SK-N-MC (cell line): ENCODE data around the gene ABCA12.

Source experiments
- EZH2 ChIP-seq: fragments of 200-600 bp; sonication (generic); IDR thresholded peaks from one replicate; pipeline ENCODE4 v1.6.1; 2017; ENCODE audit warnings: antibody characterized with exemption
- FOXP2 ChIP-seq: optimal IDR thresholded peaks from 2 replicates; pipeline ENCODE3; 2011; ENCODE audit warnings: mild to moderate bottlenecking, moderate library complexity; ENCODE audit not compliant: insufficient read depth; ENCODE audit errors: extremely low read length, control extremely low read depth
- POLR2AphosphoS5 ChIP-seq: IDR thresholded peaks from 2 replicates; pipeline ENCODE4 v1.6.1; 2012; ENCODE audit warnings: mild to moderate bottlenecking, low read depth, low read length, borderline replicate concordance

DNA sequence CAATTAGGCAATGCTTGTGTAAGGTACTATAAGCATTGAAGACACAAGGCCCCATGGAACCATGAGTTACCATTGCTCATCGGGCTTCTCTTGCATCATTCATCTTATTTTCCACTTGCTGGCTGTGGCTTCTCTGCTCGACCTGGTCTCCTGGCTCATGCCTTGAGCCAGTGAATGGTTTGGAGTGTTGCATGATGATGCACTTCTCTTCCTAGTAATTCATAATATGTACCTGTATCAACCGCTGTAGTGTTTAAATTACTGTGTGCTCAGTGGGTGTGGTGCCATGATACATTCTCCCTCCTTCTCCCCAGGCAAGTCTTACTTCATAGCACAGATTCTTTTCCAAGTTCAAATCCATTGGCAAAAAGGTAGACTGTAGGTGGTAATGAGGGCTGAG lies 66.8 kb downstream of the ABCA12 start:
- TF ChIP-seq EZH2 = no peak
- no peak for TF ChIP-seq POLR2AphosphoS5
- TF ChIP-seq FOXP2 = no peak
